Measurements from ENCODE around the gene IER5. TPM values are rescaled to one million over a fixed set of nuclear protein-coding genes. Genes with fewer than 3 reads are reported as not detected.

Gene IER5
- total and polyA plus RNA-seq, 2 of the 13 experiments (the other 11 are each of a cell fraction or from before 2014, with no cell fraction given) = 2.5 to 3.5 TPM

DNA sequence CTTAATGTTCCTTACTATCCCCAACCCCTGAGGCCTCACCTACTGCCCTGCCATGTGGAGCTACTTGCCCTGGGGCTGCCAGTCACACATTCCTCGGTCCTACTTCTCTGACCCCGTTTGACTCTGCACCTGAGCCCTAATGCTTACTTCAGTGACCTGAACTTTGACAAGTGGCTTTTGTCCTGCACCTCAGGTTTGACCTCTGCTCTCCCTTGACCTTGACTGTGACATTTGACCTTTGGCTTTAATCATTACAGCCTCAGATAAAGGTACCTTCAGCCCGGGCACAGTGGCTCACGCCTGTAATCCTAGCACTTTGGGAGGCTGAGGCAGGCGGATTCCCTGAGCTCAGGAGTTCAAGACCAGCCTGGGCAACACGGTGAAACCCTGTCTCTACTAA is 31.9 kb upstream of the IER5 start (continued):
- TF ChIP-seq, protein P1, sequence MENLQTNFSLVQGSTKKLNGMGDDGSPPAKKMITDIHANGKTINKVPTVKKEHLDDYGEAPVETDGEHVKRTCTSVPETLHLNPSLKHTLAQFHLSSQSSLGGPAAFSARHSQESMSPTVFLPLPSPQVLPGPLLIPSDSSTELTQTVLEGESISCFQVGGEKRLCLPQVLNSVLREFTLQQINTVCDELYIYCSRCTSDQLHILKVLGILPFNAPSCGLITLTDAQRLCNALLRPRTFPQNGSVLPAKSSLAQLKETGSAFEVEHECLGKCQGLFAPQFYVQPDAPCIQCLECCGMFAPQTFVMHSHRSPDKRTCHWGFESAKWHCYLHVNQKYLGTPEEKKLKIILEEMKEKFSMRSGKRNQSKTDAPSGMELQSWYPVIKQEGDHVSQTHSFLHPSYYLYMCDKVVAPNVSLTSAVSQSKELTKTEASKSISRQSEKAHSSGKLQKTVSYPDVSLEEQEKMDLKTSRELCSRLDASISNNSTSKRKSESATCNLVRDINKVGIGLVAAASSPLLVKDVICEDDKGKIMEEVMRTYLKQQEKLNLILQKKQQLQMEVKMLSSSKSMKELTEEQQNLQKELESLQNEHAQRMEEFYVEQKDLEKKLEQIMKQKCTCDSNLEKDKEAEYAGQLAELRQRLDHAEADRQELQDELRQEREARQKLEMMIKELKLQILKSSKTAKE (CRISPR knock-in tag; IDR thresholded peaks at IDR 0.05; ENCODE audit: borderline replicate concordance) = no peak
- no peak for TF ChIP-seq MEIS1 (CRISPR knock-in tag; IDR thresholded peaks at IDR 0.05; ENCODE audit: borderline replicate concordance)
- TF ChIP-seq ESRRA (CRISPR knock-in tag; IDR thresholded peaks at IDR 0.05; ENCODE audit: low read depth) = 0 out of 2 replicates have a peak, but pooled peaks have one; percentile 25
- TF ChIP-seq, protein P2, sequence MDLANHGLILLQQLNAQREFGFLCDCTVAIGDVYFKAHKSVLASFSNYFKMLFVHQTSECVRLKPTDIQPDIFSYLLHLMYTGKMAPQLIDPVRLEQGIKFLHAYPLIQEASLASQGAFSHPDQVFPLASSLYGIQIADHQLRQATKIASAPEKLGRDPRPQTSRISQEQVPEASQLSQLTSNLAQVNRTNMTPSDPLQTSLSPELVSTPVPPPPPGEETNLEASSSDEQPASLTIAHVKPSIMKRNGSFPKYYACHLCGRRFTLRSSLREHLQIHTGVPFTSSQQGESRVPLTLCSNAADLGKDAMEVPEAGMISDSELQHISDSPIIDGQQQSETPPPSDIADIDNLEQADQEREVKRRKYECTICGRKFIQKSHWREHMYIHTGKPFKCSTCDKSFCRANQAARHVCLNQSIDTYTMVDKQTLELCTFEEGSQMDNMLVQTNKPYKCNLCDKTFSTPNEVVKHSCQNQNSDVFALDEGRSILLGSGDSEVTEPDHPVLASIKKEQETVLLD (CRISPR knock-in tag; IDR thresholded peaks at IDR 0.05; ENCODE audit: low read depth) = no peak
- TF ChIP-seq ZNF343 (CRISPR knock-in tag; IDR thresholded peaks at IDR 0.05) = no peak
- 0 out of 2 replicates have a peak, but pooled peaks have one; percentile 28 for TF ChIP-seq RXRA (CRISPR knock-in tag; IDR thresholded peaks at IDR 0.05)
- no peak for TF ChIP-seq MAF1 (CRISPR knock-in tag; IDR thresholded peaks at IDR 0.05; ENCODE audit: borderline replicate concordance)
- no peak for TF ChIP-seq HCFC1 (IDR thresholded peaks at IDR 0.05; ENCODE audit: low read depth, low read length)
- TF ChIP-seq, protein P3, sequence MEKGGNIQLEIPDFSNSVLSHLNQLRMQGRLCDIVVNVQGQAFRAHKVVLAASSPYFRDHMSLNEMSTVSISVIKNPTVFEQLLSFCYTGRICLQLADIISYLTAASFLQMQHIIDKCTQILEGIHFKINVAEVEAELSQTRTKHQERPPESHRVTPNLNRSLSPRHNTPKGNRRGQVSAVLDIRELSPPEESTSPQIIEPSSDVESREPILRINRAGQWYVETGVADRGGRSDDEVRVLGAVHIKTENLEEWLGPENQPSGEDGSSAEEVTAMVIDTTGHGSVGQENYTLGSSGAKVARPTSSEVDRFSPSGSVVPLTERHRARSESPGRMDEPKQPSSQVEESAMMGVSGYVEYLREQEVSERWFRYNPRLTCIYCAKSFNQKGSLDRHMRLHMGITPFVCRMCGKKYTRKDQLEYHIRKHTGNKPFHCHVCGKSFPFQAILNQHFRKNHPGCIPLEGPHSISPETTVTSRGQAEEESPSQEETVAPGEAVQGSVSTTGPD (CRISPR knock-in tag; IDR thresholded peaks at IDR 0.05) = no peak
- peak; percentile 42; the same call in 1 of the 2 replicates for TF ChIP-seq NR2C2 (CRISPR knock-in tag; IDR thresholded peaks at IDR 0.05; ENCODE audit: borderline replicate concordance)
- TF ChIP-seq NFE2 (CRISPR knock-in tag; IDR thresholded peaks at IDR 0.05) = no peak
- TF ChIP-seq, protein P4, sequence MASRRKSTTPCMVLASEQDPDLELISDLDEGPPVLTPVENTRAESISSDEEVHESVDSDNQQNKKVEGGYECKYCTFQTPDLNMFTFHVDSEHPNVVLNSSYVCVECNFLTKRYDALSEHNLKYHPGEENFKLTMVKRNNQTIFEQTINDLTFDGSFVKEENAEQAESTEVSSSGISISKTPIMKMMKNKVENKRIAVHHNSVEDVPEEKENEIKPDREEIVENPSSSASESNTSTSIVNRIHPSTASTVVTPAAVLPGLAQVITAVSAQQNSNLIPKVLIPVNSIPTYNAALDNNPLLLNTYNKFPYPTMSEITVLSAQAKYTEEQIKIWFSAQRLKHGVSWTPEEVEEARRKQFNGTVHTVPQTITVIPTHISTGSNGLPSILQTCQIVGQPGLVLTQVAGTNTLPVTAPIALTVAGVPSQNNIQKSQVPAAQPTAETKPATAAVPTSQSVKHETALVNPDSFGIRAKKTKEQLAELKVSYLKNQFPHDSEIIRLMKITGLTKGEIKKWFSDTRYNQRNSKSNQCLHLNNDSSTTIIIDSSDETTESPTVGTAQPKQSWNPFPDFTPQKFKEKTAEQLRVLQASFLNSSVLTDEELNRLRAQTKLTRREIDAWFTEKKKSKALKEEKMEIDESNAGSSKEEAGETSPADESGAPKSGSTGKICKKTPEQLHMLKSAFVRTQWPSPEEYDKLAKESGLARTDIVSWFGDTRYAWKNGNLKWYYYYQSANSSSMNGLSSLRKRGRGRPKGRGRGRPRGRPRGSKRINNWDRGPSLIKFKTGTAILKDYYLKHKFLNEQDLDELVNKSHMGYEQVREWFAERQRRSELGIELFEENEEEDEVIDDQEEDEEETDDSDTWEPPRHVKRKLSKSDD (CRISPR knock-in tag; IDR thresholded peaks at IDR 0.05; ENCODE audit: low read depth) = no peak
- TF ChIP-seq, protein P5, sequence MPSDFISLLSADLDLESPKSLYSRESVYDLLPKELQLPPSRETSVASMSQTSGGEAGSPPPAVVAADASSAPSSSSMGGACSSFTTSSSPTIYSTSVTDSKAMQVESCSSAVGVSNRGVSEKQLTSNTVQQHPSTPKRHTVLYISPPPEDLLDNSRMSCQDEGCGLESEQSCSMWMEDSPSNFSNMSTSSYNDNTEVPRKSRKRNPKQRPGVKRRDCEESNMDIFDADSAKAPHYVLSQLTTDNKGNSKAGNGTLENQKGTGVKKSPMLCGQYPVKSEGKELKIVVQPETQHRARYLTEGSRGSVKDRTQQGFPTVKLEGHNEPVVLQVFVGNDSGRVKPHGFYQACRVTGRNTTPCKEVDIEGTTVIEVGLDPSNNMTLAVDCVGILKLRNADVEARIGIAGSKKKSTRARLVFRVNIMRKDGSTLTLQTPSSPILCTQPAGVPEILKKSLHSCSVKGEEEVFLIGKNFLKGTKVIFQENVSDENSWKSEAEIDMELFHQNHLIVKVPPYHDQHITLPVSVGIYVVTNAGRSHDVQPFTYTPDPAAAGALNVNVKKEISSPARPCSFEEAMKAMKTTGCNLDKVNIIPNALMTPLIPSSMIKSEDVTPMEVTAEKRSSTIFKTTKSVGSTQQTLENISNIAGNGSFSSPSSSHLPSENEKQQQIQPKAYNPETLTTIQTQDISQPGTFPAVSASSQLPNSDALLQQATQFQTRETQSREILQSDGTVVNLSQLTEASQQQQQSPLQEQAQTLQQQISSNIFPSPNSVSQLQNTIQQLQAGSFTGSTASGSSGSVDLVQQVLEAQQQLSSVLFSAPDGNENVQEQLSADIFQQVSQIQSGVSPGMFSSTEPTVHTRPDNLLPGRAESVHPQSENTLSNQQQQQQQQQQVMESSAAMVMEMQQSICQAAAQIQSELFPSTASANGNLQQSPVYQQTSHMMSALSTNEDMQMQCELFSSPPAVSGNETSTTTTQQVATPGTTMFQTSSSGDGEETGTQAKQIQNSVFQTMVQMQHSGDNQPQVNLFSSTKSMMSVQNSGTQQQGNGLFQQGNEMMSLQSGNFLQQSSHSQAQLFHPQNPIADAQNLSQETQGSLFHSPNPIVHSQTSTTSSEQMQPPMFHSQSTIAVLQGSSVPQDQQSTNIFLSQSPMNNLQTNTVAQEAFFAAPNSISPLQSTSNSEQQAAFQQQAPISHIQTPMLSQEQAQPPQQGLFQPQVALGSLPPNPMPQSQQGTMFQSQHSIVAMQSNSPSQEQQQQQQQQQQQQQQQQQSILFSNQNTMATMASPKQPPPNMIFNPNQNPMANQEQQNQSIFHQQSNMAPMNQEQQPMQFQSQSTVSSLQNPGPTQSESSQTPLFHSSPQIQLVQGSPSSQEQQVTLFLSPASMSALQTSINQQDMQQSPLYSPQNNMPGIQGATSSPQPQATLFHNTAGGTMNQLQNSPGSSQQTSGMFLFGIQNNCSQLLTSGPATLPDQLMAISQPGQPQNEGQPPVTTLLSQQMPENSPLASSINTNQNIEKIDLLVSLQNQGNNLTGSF (CRISPR knock-in tag; IDR thresholded peaks at IDR 0.05) = no peak
- TF ChIP-seq NR2F6 (IDR thresholded peaks at IDR 0.05) = peak; percentile 62
- TF ChIP-seq NR2F6 (CRISPR knock-in tag; IDR thresholded peaks at IDR 0.05) = peak; percentile 43; the same call in 1 of the 2 replicates
